ENCODE measurements around the gene ARHGAP6. TPM values are rescaled to one million over a fixed set of nuclear protein-coding genes. Genes with fewer than 3 reads are reported as not detected.

Gene ARHGAP6
- polyA plus RNA-seq, 2 of the 4 experiments (the other 2 are of a cell fraction) = 0.04 TPM; not detected in 1

DNA sequence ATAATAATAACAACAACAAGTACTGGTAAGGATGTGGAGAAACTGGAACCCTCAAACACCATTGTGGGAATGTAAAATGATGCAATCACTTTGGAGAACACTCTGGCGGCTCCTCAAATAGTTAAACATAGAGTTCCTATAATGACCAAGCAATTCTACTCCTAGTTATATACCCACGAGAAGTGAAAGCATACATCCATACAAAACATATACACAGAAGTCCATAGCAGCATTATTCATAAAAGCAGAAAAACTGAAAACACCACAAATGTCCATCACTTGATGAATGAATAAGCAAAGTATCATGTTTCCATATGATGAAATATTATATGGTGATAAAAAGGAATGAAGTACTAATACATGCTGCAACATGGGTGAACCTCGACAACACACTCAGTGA is 255.8 kb downstream of the ARHGAP6 start:
- ChIA-PET POLR2A (no interaction called here), CTCF (no interaction called here)
- Histone ChIP-seq H3K9me3 (no peaks in the 10 kb centered on the region), H3K4me3 (no peak overlapping the region), H3K4me1 (no peaks in the 10 kb centered on the region), H3K4me2 (no peak overlapping the region), H3K27ac (no peak overlapping the region)
- DNase-seq (ENCODE audit: low read depth in 1 of 2, low spot score in 1 of 2) (no peak), ATAC-seq (no peak), FAIRE-seq (no peak)
- 44% methylated on average over 3 of the region's 3 CpGs for WGBS (ENCODE audit: missing lambda C conversion rate)
- TF ChIP-seq CBX8 (IDR thresholded peaks at IDR 0.05) = no peak
- no peak for TF ChIP-seq PHF8 (IDR thresholded peaks at IDR 0.05; ENCODE audit: borderline replicate concordance, low read depth)
- TF ChIP-seq HOXA7 (CRISPR knock-in tag; IDR thresholded peaks at IDR 0.05) = no peak
- TF ChIP-seq ATOH8 (CRISPR knock-in tag; IDR thresholded peaks at IDR 0.05; ENCODE audit: low read depth) = no peak
- no peak for TF ChIP-seq FOXS1 (CRISPR knock-in tag; IDR thresholded peaks at IDR 0.05)
- no peak for TF ChIP-seq ZFP36 (IDR thresholded peaks at IDR 0.05; ENCODE audit: borderline replicate concordance, partially characterized antibody)
- TF ChIP-seq KDM5A (IDR thresholded peaks at IDR 0.05) = no peak
- no peak for TF ChIP-seq JUN (IDR thresholded peaks at IDR 0.05)

GRCh38 chrX:11408783-11409182 is 256.9 kb downstream of the ARHGAP6 start:
- ATAC-seq (no peak), DNase-seq (ENCODE audit: low read depth in 1 of 2, low spot score in 1 of 2) (no peak), FAIRE-seq (no peak)
- ChIA-PET POLR2A (no interaction called here), CTCF (no interaction called here)
- TF ChIP-seq MAZ (IDR thresholded peaks at IDR 0.05; ENCODE audit: borderline replicate concordance, low read depth, low read length) (no peak), KDM5A (IDR thresholded peaks at IDR 0.05) (no peak), NPAS2 (CRISPR knock-in tag; IDR thresholded peaks at IDR 0.05; ENCODE audit: borderline replicate concordance) (no peak), RAD21 (conservative IDR thresholded peaks at IDR 0.05 in 1 of 2, IDR thresholded peaks at IDR 0.05 in 1 of 2) (no peak)
- H3K4me2 ChIP-seq = no peak overlapping the region
- H3K27ac ChIP-seq = no peak overlapping the region
- 66% methylated on average over 3 of the region's 3 CpGs for WGBS (ENCODE audit: missing lambda C conversion rate)
- H3K9me3 ChIP-seq = no peaks in the 10 kb centered on the region
- H3K4me1 ChIP-seq = no peaks in the 10 kb centered on the region
- no peak overlapping the region for H3K4me3 ChIP-seq

- no peaks in the 10 kb centered on the region for H3K9me3 ChIP-seq
- no peaks in the 10 kb centered on the region for H3K4me1 ChIP-seq
- H3K27ac ChIP-seq = no peak overlapping the region
- H3K4me3 ChIP-seq = no peak overlapping the region
- ATAC-seq (no peak), DNase-seq (ENCODE audit: low read depth in 1 of 2, low spot score in 1 of 2) (no peak), FAIRE-seq (no peak)
- H3K4me2 ChIP-seq = no peak overlapping the region
- WGBS (ENCODE audit: missing lambda C conversion rate) = 57% methylated on average over 5 of the region's 5 CpGs
- TF ChIP-seq FOXS1 (CRISPR knock-in tag; IDR thresholded peaks at IDR 0.05) (no peak), RNF2 (IDR thresholded peaks at IDR 0.05; ENCODE audit: borderline replicate concordance, low read depth) (no peak)
- CTCF ChIA-PET = no interaction called here
- POLR2A ChIA-PET = no interaction called here
Observed at GRCh38 chrX:11408109-11408405, 257.7 kb downstream of the ARHGAP6 start.

DNA sequence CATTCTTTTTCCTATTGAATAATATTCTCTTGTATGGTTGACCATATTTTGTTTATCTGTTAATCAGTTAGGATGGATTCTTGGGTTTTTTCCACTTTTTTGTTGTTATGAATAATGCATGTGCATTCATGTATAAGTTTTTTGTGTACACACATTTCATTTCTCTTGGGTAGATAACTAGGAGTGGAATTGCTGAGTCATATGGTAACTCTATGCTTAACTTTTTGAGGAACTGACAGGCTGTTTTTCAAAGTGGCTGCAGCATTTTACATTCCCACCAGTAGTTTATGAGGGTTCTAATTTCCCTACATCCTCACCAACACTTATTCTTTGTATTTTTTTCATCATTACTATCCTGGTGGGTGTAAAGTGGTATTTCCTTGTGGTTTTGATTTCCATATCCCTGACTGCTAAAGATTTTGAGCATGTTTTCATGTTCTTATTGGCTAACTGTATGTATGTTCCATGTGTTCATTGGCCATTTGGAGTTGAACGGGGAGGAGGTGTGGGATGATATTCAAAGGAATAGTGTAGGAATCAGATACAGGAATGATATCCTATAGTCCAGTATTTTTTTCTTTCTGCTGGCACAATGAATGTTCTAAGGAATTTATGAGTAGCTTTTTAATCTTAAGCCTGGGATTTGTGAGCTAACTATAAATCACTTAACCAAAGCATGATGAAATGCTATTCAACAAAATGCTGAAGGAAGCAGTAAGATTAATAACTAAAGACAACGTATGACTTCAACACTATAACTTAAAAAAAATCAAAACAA is 258.2 kb downstream of the ARHGAP6 start:
- peak; percentile 67 for FAIRE-seq
- Histone ChIP-seq H3K4me1 (no peaks in the 10 kb centered on the region), H3K4me2 (no peak overlapping the region), H3K27ac (no peak overlapping the region), H3K4me3 (no peak overlapping the region), H3K9me3 (no peaks in the 10 kb centered on the region)
- ChIA-PET CTCF (no interaction called here), POLR2A (no interaction called here)
- 42% methylated on average over 2 of the region's 2 CpGs for WGBS (ENCODE audit: missing lambda C conversion rate)
- no peak for ATAC-seq
- DNase-seq (ENCODE audit: low read depth in 1 of 2, low spot score in 1 of 2) = no peak
- TF ChIP-seq JUNB (IDR thresholded peaks at IDR 0.05) (no peak), MAFK (IDR thresholded peaks at IDR 0.05; ENCODE audit: partially characterized antibody) (peak; percentile 18)

DNA sequence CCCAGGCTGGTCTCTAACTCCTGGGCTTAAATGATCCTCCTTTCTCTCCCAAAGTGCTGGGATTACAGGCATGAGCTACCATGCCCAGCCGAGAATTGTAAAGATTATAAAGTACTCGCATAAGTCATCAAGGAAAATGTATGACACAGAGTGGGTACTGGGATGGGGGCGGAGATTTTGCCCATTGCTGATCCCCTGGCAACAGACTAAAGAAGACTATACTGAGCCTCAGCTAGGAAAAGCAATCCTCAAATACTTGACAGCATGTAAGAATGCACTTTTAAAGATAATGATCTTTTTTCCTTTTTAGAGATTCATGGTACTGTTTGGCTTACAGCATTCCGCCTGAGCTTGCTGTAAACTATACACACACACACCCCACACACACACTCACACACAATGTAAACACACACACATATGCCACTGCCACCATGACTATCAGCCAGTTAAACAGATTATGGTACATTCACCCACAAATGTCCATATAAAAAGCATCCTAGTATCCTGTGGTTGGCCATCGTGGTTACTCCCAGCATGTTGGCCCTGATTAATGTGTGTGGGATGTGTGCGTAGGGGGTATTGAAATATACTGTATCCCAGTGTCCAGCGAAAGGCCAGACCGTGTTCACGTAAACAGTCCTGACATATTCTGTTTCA is 259.5 kb downstream of the ARHGAP6 start:
- ATAC-seq = no peak
- DNase-seq (ENCODE audit: low read depth in 1 of 2, low spot score in 1 of 2) = no peak
- Histone ChIP-seq H3K4me2 (no peak overlapping the region), H3K9me3 (no peaks in the 10 kb centered on the region), H3K4me1 (no peaks in the 10 kb centered on the region), H3K27ac (no peak overlapping the region), H3K4me3 (no peak overlapping the region)
- ChIA-PET POLR2A (no interaction called here), CTCF (no interaction called here)
- 65% methylated on average over 9 of the region's 9 CpGs for WGBS (ENCODE audit: missing lambda C conversion rate)
- no peak for FAIRE-seq
- TF ChIP-seq CTCF (IDR thresholded peaks at IDR 0.05) (no peak), BCL3 (IDR thresholded peaks at IDR 0.05) (no peak), HOXB13 (CRISPR knock-in tag; IDR thresholded peaks at IDR 0.05; ENCODE audit: low read depth) (no peak), CEBPB (IDR thresholded peaks at IDR 0.05) (no peak), RCOR1 (IDR thresholded peaks at IDR 0.05; ENCODE audit: low read depth, low read length) (no peak), SREBF2 (IDR thresholded peaks at IDR 0.05) (no peak), CHD4 (IDR thresholded peaks at IDR 0.05; ENCODE audit: borderline replicate concordance) (no peak), KDM1A (IDR thresholded peaks at IDR 0.05; ENCODE audit: low read depth) (no peak)

Data from A549 (cell line).